Activated CD8-positive, alpha-beta memory T cell treated with anti-CD3 and anti-CD28 coated beads for 1 hour (primary cell): Measurements from ENCODE around the gene CTNND1.

Source experiments
- DNase-seq, 2 donors: peaks; one replicate each; pipeline ENCODE4 v3.0.0-alpha.2; 2020; ENCODE audit warnings: low read depth in 1 of 2; ENCODE audit errors: extremely low read depth in 1 of 2

The CTNND1 gene

GRCh38 chr11:57842873-57843272, 81.3 kb downstream of the CTNND1 start:
- DNase-seq: no peak

- DNase-seq: no peak
These were observed 106.4 kb downstream of the CTNND1 start for GRCh38 chr11:57867966-57868365.

- no peak for DNase-seq
These were observed 106.9 kb downstream of the CTNND1 start for GRCh38 chr11:57868491-57868890.
